Activated CD8-positive, alpha-beta memory T cell treated with anti-CD3 and anti-CD28 coated beads, Interleukin-2, amount 50 U/mL, for 48 hours (primary cell): ENCODE measurements around the gene COX8A.

Experiments
- DNase-seq: peaks from one replicate; pipeline ENCODE4 v3.0.0-alpha.2; 2020

The COX8A gene

GRCh38 chr11:64023712-64024710 lies 49.6 kb downstream of the COX8A start:
- DNase-seq, result no peak

DNA sequence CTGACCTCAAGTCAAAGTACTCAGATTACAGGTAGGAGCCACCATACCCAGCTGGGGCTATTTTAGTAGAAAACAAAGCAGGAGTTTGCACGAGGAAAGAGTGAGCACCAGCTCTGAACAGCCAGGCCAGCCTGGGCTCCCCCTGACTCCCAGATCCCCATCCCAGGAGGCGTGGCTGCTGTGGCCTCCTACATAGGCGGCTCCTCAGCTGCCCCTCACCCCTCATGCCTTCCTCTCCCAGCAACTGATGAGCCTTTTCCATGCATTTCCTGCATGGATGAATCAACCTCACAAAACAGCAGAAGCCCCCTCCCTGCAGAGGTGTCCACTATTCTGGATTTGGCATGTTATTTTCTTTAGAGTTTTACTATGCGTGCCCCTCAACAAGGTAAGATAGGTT lies 50.8 kb downstream of the COX8A start:
- DNase-seq, result no peak
